HG02970 (cell line): ENCODE measurements around the gene ECM1.

Experiments used
- ATAC-seq: cut with Tn5 transposase; IDR thresholded peaks from one replicate; pipeline ENCODE4 v1.9.1; 2021; ENCODE audit warnings: mild to moderate bottlenecking, moderate library complexity, moderate number of reproducible peaks; ENCODE audit not compliant: unreplicated experiment, low FRiP score

ECM1 gene

GRCh38 chr1:150557065-150557600 is 49.2 kb downstream of the ECM1 start:
- ATAC-seq, result no peak

GRCh38 chr1:150557813-150558212 is 49.9 kb downstream of the ECM1 start:
- ATAC-seq, result no peak

- no peak for ATAC-seq
Observed at GRCh38 chr1:150558303-150558704, 50.4 kb downstream of the ECM1 start.

GRCh38 chr1:150558761-150559655 is 51.1 kb downstream of the ECM1 start:
- ATAC-seq, result no peak

GRCh38 chr1:150559656-150560010 is 51.7 kb downstream of the ECM1 start:
- ATAC-seq, result no peak

GRCh38 chr1:150560011-150560438 is 52.1 kb downstream of the ECM1 start:
- no peak for ATAC-seq

- ATAC-seq, result peak; percentile 30
Observed at GRCh38 chr1:150560576-150561253, 52.8 kb downstream of the ECM1 start.

- no peak for ATAC-seq
Observed at GRCh38 chr1:150561254-150561973, 53.5 kb downstream of the ECM1 start.

GRCh38 chr1:150561974-150562445 is 54.1 kb downstream of the ECM1 start:
- ATAC-seq, result peak; percentile 33

GRCh38 chr1:150562446-150563339 is 54.8 kb downstream of the ECM1 start:
- peak; percentile 39 for ATAC-seq
